ENCODE measurements around the gene NRP1.

GRCh38 chr10:33353334-33353733 lies 18.9 kb upstream of the NRP1 start:
- TF ChIP-seq CTCF (IDR thresholded peaks at IDR 0.05) (no peak), POLR2A (IDR thresholded peaks at IDR 0.05) (no peak)
